Measurements from ENCODE around the gene STX16. TPM values are rescaled to one million over a fixed set of nuclear protein-coding genes. Genes with fewer than 3 reads are reported as not detected.

Gene STX16
- total and polyA plus RNA-seq, 2 experiments from 2014 or later, result 23.2 to 41.8 TPM

GRCh38 chr20:58684291-58684690, 33.2 kb downstream of the STX16 start:
- Histone ChIP-seq H3K27ac (no peak overlapping the region), H3K4me1 (ENCODE audit: insufficient read depth) (peaks cover 7% of the 10 kb centered on the region), H3K4me2 (no peak overlapping the region), H3K27me3 (no peaks in the 10 kb centered on the region), H3K36me3 (replicated peaks; ENCODE audit: insufficient read depth, low read depth) (no peaks in the 10 kb centered on the region), H3K9me2 (replicated peaks; ENCODE audit: insufficient read depth) (no peaks in the 10 kb centered on the region), H4K20me1 (ENCODE audit: insufficient read depth, poor library complexity, severe bottlenecking) (no peaks in the 10 kb centered on the region), H3K79me2 (no peaks in the 10 kb centered on the region), H3K4me3 (no peak overlapping the region), H2AFZ (no peak overlapping the region), H3K9me3 (ENCODE audit: low read depth) (no peaks in the 10 kb centered on the region)
- TF ChIP-seq, protein P1, sequence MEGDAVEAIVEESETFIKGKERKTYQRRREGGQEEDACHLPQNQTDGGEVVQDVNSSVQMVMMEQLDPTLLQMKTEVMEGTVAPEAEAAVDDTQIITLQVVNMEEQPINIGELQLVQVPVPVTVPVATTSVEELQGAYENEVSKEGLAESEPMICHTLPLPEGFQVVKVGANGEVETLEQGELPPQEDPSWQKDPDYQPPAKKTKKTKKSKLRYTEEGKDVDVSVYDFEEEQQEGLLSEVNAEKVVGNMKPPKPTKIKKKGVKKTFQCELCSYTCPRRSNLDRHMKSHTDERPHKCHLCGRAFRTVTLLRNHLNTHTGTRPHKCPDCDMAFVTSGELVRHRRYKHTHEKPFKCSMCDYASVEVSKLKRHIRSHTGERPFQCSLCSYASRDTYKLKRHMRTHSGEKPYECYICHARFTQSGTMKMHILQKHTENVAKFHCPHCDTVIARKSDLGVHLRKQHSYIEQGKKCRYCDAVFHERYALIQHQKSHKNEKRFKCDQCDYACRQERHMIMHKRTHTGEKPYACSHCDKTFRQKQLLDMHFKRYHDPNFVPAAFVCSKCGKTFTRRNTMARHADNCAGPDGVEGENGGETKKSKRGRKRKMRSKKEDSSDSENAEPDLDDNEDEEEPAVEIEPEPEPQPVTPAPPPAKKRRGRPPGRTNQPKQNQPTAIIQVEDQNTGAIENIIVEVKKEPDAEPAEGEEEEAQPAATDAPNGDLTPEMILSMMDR (IDR thresholded peaks at IDR 0.05; ENCODE audit: poor library complexity), result no peak
- TF ChIP-seq EZH2phosphoT487 (IDR thresholded peaks at IDR 0.05; ENCODE audit: low read depth, severe bottlenecking, unreplicated experiment) (no peak), EZH2 (IDR thresholded peaks at IDR 0.05; ENCODE audit: borderline replicate concordance) (no peak)
- WGBS (ENCODE audit: low lambda C conversion rate, missing lambda C conversion rate), result 96% methylated on average over 2 of the region's 2 CpGs
- no peak for DNase-seq (ENCODE audit: low spot score)

GRCh38 chr20:58685988-58686387, 34.9 kb downstream of the STX16 start:
- Histone ChIP-seq H3K4me2 (no peak overlapping the region), H3K9me3 (ENCODE audit: low read depth) (no peaks in the 10 kb centered on the region), H3K4me1 (ENCODE audit: insufficient read depth) (peaks cover 13% of the 10 kb centered on the region), H3K27ac (no peak overlapping the region), H3K27me3 (no peaks in the 10 kb centered on the region), H4K20me1 (ENCODE audit: insufficient read depth, poor library complexity, severe bottlenecking) (no peaks in the 10 kb centered on the region), H2AFZ (no peak overlapping the region), H3K36me3 (replicated peaks; ENCODE audit: insufficient read depth, low read depth) (no peaks in the 10 kb centered on the region), H3K4me3 (no peak overlapping the region), H3K9me2 (replicated peaks; ENCODE audit: insufficient read depth) (no peaks in the 10 kb centered on the region), H3K79me2 (no peaks in the 10 kb centered on the region)
- WGBS (ENCODE audit: low lambda C conversion rate, missing lambda C conversion rate), result 93% methylated on average over 5 of the region's 5 CpGs
- DNase-seq (ENCODE audit: low spot score), result no peak
- TF ChIP-seq, protein P1 (IDR thresholded peaks at IDR 0.05; ENCODE audit: poor library complexity), result no peak
- TF ChIP-seq EZH2phosphoT487 (IDR thresholded peaks at IDR 0.05; ENCODE audit: low read depth, severe bottlenecking, unreplicated experiment) (no peak), EZH2 (IDR thresholded peaks at IDR 0.05; ENCODE audit: borderline replicate concordance) (no peak)

DNA sequence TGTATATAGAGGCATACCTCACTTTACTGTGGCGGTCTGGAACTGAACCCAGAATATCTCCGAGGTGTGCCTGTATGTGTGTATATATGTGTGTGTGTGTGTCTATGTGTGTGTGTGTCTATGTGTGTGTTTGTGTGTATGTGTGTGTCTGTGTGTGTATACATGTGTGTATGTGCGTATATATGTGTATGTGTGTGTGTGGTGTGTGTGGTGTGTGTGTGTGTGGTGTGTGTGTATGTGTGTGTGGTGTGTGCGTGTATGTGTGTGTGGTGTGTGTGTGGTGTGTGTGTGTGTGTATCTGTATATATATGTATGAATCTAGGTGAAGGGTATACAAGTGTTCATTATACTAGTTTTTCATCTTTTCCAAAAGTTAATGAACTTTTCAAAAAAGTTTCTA, 37.3 kb downstream of the STX16 start:
- Histone ChIP-seq H2AFZ (no peak overlapping the region), H3K79me2 (no peaks in the 10 kb centered on the region), H3K27ac (no peak overlapping the region), H3K36me3 (replicated peaks; ENCODE audit: insufficient read depth, low read depth) (no peaks in the 10 kb centered on the region), H3K27me3 (no peaks in the 10 kb centered on the region), H3K9me3 (ENCODE audit: low read depth) (no peaks in the 10 kb centered on the region), H3K4me1 (ENCODE audit: insufficient read depth) (peaks cover 30% of the 10 kb centered on the region), H3K4me2 (no peak overlapping the region), H3K4me3 (no peak overlapping the region), H3K9me2 (replicated peaks; ENCODE audit: insufficient read depth) (no peaks in the 10 kb centered on the region), H4K20me1 (ENCODE audit: insufficient read depth, poor library complexity, severe bottlenecking) (no peaks in the 10 kb centered on the region)
- no peak for DNase-seq (ENCODE audit: low spot score)
- 97% methylated on average over 4 of the region's 4 CpGs for WGBS (ENCODE audit: low lambda C conversion rate, missing lambda C conversion rate)
- TF ChIP-seq, protein P1 (IDR thresholded peaks at IDR 0.05; ENCODE audit: poor library complexity), result no peak
- TF ChIP-seq EZH2phosphoT487 (IDR thresholded peaks at IDR 0.05; ENCODE audit: low read depth, severe bottlenecking, unreplicated experiment) (no peak), EZH2 (IDR thresholded peaks at IDR 0.05; ENCODE audit: borderline replicate concordance) (no peak)

DNA sequence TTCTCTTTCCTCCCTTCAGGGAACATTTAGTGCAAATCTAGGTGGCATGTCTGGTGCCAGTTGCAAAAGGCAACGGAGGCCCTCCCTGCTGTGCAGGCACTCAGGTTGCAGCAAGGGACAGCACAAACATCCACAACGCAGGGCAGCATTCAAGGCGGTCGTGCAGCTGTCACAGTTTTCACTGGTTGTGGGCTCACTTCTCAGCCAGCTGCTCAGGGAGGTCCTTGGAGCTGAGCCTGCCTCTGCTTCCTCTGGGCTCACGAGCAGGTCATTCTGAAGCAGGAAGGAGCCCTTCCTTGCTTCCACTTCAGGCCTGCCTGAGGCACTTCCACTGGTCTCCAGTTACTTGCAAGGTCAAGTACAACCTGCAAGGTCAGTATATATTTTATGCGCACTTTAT, 37.8 kb downstream of the STX16 start:
- no peaks in the 10 kb centered on the region for H3K36me3 ChIP-seq (replicated peaks; ENCODE audit: insufficient read depth, low read depth)
- H3K4me1 ChIP-seq (ENCODE audit: insufficient read depth), result peaks cover 34% of the 10 kb centered on the region
- 60% methylated on average over 6 of the region's 6 CpGs for WGBS (ENCODE audit: low lambda C conversion rate, missing lambda C conversion rate)
- no peaks in the 10 kb centered on the region for H3K9me2 ChIP-seq (replicated peaks; ENCODE audit: insufficient read depth)
- DNase-seq (ENCODE audit: low spot score), result no peak
- H3K4me3 ChIP-seq, result no peak overlapping the region
- H3K9me3 ChIP-seq (ENCODE audit: low read depth), result no peaks in the 10 kb centered on the region
- H3K79me2 ChIP-seq, result no peaks in the 10 kb centered on the region
- H4K20me1 ChIP-seq (ENCODE audit: insufficient read depth, poor library complexity, severe bottlenecking), result no peaks in the 10 kb centered on the region
- H3K27me3 ChIP-seq, result no peaks in the 10 kb centered on the region
- no peak overlapping the region for H3K27ac ChIP-seq
- no peak overlapping the region for H2AFZ ChIP-seq
- TF ChIP-seq EZH2 (IDR thresholded peaks at IDR 0.05; ENCODE audit: borderline replicate concordance) (no peak), EZH2phosphoT487 (IDR thresholded peaks at IDR 0.05; ENCODE audit: low read depth, severe bottlenecking, unreplicated experiment) (no peak)
- TF ChIP-seq, protein P1 (IDR thresholded peaks at IDR 0.05; ENCODE audit: poor library complexity), result no peak
- H3K4me2 ChIP-seq, result no peak overlapping the region

All from hepatocyte (in vitro differentiated cells).